Stimulated activated CD4-positive, alpha-beta T cell treated with anti-CD3 and anti-CD28 coated beads, Interleukin-12 subunit alpha, Interleukin-12 subunit beta, amount 100 ng/mL, for 48 hours (primary cell): ENCODE measurements around the gene DYRK1A.

Source experiments
- DNase-seq, 3 donors: peaks; one replicate each; pipeline ENCODE4 v3.0.0-alpha.2; 2020; ENCODE audit warnings: low read depth in 2 of 3, low spot score in 1 of 3

The DYRK1A gene

DNA sequence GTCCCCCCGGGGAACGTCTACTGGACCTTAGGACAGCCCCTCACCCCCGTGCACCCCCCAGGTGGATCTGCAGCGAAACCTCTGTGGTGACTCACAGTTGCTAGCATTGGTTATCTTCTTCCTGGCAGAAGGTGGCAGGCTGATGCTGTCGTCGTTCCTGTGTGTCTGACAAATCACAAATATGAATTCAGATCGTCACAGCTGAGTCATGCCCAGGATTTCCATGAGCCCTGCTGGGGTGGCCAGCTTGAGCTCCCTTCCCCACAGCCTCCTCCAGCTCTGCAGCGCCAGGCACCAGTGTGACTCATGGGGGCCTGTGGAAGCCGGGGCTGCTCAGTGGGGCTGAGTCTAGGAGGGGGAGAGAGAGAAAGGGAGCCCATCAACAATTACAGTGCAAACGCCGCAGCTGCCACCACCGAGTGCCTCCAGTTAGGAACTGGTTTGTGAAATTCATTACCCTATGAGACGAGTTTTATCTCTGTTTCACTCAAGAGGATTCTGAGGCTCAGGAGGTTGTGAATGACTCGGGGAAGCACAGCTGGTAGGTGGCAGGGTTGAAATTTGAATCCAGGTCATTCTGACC lies 197.9 kb downstream of the DYRK1A start:
- DNase-seq: peak; percentile 82 to 87 (median 83)

DNA sequence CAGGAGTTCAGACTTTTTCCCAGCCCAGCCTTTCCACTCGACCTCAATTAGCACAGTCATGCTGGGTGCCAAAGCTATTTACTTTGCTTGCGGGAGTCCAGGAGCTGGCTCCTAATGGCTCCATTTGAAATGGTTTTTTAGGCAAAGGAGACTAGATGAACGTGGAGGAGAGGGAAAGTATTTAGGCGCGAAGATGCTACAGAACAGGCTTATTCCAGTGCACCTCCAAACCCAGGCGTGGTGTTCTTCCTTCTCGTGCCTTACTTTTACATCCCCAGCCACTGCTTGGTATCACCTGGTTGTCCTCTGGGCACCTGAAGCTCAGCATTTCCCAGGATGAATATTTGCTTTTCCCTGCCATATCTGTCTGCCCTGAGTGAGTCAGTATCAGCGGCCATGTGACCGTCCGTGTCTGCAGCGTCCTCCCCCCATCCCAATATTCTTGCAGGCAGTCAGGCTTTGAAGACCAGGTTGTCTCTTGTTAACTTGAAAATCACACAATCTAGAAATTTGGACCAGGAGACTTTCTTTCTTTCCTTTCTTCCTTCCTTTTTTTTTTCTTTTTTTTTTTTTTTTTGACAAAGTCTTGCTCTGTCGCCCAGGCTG lies 198.5 kb downstream of the DYRK1A start:
- no peak for DNase-seq

DNA sequence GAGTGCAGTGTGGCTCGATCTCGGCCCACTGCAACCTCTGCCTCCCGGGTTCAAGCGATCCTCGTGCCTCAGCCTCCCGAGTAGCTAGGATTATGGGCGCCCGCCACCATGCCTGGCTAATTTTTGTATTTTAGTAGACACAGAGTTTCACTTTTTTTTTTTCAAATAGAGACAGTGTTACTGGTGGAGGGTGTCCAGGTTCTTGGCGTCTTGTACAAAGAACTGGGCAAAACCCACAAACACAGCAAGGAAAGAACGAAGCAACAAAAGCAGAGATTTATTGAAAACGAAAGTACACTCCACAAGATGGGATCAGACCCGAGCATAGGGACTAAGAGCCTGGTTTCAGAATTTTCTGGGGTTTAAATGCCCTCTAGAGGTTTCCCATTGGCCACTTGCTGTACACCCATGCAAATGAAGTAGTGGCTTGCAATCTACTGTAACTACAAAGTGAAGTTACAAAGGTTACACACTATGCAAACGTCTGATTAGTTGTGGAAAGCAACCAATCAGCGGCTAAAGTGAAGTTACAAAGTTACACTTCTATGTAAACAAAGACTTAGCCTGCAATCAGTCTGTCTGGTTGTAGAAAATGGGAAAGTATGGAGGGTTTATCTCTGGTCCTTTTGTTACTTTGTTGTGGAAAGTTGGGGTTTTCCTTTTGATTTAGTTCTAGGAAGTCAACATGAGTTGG lies 199.1 kb downstream of the DYRK1A start:
- DNase-seq: no peak

DNA sequence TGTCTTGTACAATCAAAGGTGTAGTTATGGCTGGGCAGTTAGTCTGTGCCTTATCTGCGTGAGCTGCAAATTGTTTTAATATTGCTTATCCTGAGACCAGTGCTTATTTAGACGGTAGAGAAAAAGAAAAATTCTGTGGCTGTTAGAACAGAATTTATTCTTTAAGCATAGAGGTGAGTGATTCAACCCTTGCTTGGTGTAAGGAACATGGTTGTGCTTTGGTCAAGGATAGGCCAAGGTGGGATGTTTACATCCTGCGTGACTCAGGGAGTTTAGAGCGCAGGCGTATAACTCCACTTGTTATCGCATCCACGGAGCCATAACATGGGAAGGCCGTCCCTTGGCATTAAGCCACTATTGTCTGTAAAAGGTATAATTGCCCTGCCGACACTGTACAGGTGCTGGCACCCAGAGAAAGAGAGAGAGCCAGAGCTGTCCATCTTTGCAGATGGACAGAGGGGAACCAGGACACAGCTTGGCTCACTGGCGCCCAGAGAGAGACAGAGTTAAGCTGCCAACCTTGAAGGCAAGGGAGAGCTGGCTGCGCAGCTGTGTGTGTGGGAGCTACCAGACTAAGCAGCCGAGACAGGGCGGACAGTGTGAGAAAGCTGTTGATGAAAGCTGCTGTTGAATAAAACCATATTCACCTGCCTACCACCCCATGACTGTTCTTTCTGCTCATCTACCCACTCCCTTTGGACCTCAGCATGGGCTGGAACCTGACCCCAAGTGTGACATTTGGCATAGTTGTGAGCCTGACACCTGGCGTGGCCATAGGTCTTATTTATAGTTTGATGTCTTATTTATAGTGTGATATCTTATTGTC lies 200.4 kb downstream of the DYRK1A start:
- no peak for DNase-seq

DNA sequence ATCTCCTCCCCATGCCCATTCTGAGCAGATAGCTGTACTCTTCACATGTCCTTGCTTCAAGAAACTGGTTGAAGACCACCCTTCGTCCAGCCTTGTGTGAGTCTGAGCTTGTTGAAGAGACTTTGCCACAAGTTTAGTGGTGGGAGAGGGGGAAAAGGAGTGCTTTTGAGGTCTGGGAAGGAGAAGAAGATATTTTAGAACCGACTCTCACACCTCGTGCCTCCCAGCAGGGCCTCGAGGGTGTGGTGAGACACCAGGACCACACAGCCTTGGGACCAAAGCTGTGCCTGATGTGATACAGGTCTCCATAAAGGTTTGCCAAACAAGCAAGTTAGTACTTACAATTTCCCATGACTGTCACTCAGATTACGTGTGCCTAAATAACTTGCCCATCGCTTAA lies 201.8 kb downstream of the DYRK1A start:
- DNase-seq: no peak

DNA sequence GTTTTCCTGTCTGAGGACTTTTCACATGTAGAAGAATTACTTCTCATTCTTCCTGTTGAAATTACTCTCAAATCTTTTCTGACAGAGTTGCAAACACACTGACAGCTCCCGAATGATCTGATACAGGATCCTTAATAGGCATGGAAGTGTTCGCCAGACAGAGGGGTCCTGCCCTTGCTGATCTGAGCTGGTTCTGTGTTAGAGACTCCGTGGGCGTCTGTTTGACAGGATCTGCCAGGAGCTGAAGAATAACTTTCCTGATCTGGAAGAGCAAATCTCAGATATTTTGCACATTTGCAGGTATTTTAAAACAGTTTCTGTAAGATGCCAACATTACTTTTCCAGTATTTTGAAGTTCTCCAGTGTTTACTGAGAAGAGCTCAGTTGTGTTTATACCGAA lies 202.3 kb downstream of the DYRK1A start:
- no peak for DNase-seq

DNA sequence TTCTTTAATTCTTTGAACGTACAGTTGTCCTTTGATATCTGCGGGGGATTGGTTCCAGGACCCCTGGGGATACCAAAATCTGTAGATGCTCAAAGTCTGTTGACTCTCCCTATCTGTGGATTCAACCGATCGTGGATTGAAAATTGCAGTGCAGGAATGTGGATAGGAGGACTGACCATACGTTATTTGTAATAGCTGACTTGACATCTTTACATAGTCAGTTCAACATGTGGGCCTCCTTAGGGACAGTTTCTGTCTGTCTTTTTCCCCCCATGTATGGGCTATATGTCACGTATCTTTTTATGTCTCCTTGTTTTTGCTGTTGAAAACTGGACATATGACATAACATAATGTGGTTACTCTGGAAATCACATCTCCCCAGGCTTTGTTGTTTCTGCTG lies 204.9 kb downstream of the DYRK1A start:
- DNase-seq: no peak

DNA sequence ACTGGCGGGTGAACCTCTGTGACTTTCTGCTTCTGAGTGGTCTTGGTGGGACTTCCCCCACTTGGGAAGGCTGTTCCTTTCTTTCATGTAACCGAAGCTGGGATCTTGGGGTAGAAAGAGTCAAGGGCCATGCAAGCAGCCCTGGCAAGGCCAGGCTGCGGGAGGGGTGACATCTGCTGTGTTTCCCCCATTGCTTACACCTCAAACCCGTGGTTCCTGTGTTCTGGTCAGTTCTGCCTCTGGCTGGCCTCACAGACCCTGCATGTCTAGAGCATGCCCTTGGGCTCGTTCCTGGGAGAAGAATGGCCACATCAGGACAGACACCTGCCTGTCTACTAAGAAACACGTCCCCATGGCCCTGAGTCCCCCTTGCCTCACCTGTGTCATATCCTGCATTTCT lies 207.7 kb downstream of the DYRK1A start:
- DNase-seq: no peak

DNA sequence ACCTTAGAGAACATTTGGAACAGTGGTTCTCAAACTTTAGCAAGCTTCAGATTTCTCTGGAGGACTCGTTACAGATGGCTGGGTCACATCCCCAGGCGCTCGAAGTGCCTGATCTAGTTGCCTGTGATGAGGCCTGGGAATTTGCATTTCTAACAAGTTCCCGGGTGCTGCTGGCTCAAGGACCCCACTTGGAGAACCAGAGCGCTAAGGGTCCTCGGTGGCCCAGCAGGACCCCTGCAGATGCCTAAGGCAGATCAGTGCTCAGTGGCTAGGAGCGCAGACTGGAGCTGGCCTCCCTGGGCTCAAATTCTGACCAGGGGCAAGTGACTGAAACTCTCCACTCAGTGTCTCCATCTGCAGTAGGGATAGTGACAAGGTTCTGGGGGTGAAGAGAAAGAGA lies 208.2 kb downstream of the DYRK1A start:
- no peak for DNase-seq

DNA sequence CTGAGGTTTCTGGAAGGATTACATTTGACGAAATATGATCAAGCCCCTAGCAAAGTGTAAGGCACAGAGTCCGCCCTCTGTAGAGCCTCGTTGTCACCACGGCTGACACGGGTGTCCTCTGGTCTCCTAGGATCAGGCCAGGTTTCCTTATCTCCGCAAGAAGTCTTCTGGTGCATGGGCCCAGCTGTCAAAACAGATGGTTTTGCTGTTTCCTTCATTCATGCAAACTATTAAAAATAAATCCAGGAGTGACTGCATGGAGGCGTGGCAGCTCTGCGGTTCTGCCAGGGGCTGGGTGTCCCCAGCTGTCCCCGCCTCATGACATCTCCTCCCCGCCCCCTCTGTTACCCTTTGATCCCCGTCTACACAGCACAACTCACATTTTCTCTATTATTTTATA lies 209.0 kb downstream of the DYRK1A start:
- DNase-seq: no peak
